Activated CD4-positive, CD25-positive, alpha-beta regulatory T cell (primary cell): ENCODE data around the gene RBM33.

Experiments used
- DNase-seq, 4 experiments: peaks; one replicate each; lab custom pipeline; 2025; lab: John Stamatoyannopoulos, UW

The RBM33 gene

DNA sequence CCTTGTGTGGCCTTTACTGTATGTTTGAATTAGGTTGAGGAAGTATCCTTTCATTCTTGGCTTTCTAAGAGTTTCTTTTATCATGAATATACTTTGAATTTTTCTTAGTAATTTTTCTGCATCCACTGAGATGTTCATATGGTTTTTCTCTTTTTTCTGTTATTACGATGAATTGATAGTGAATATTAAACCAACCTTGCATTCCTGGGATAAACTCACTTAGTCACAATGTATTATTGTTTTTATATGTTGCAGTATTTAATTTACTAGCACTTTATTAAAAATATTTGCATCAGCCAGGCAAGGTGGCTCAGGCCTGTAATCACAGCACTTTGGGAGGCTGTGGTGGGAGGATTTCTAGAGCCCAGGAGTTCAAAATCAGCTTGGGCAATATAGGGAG, 15.3 kb upstream of the RBM33 start:
- no peak for DNase-seq

DNA sequence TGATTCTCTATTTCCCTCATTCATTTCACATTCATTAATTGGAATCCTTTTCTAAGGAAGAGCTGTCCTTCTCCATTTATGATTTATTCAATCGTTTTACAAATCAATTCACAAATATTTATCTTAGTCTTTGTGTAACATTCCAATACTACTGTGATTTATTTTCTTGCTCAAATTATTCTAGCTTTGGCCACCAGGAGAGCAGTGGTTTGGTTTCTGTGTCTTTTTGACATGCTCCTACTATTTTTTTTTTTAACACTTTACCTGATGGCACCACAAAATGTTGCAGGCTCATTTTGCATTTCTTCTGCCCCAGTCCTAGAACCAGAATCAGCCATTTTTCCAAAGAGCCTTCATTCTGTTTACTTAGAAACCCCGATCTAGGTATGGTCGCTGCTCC, 13.3 kb upstream of the RBM33 start:
- DNase-seq = no peak

DNA sequence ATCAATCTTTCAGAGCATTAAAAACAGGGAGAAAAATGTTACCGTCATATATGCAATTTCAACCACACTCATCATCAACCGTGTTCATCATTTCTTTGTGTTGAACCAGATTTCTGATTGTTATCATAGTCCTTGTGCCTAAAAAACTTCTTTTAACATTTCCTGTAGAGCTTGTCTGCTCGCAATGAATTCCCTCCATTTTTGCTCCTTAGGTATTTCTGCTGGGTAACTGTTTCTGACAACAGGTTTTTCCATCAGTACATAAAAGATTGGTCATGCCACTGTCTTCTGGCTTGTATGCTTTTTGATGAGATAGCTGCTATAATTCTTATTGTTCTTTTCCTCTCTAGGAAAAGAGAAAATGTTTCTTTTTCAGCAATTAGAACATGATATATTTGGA, 8.6 kb upstream of the RBM33 start:
- no peak for DNase-seq

DNA sequence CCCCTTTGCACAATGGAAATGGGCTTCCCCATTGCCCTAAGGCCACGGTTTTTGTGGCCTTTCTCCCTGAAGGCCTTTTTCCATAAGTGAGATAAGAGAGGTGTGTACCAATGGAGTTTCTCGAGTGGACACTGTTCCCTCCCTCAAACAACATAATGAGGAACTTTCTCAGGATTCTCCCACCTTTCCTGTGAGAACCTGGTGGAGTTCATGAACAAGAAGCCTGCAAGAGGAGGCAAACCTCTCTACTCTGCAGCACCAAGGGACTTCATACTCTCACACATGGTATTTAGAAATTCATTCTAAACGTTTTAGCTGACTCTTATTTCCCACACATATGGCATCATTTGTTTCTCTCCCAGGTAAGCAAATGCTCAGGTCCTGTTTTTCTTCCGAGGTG, 7.3 kb upstream of the RBM33 start:
- DNase-seq = no peak

DNA sequence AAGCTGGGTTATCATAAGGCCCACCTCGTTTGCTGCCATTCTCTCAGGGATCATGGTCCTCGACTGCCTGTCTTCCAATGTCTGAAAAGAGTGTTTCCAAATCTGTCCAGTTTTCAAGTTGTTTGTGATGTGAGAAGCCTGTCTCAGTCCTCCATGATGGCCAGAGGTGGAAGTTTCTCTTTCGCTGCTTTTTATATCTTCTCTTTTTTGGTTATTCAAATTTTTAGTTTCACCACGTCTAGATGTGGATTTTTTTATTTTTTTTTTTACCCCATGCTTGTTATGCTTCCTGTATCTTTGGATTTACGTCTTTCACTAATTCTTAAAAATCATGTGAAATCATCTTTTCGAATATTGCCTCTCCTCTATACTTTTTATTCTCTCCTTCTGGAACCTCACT, 6.1 kb upstream of the RBM33 start:
- no peak for DNase-seq

GRCh38 chr7:155639958-155640520, 4.4 kb upstream of the RBM33 start:
- DNase-seq = no peak

DNA sequence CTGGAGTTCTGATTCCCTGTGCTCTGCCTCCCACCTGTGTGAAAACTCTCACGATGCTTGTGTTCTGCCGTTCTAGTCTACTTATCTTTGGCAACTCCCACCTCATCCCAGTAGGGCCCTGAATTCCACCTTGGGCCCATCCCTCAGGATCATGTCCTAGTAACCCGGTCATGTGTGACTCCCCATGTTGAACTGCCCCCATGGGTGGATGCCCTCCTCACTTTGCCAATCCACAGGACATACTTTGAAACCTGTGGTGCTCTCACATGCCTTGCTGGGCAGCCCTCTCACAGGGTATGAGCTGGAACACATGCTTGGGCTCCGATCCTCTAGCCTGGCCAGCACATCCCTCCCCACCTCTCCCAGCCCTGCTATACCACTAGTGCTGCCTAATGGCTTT, 3.8 kb upstream of the RBM33 start:
- no peak for DNase-seq

DNA sequence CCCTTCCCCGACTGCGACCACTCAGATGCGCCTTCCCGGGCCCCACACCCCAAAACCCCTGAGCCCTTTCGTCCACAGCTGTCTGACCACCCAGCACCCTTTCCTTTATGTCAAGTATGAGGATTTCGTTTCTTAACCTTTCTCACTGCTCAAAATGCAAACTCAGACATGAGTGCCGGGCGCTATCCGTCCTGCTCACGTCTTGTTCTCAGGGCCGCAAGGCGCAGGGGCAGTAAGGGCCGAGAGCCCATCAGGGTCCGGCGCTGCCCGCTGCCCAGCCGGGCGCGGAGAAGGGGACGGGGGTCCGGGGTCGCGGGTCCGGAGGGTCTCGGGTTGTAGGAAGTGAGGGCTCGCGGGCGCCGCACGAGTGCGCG, 670 bp upstream of the RBM33 start:
- DNase-seq = no peak

- DNase-seq = peak; percentile 10 to 53 (median 34)
These were observed 579 bp downstream of the RBM33 start for GRCh38 chr7:155644971-155645509.

DNA sequence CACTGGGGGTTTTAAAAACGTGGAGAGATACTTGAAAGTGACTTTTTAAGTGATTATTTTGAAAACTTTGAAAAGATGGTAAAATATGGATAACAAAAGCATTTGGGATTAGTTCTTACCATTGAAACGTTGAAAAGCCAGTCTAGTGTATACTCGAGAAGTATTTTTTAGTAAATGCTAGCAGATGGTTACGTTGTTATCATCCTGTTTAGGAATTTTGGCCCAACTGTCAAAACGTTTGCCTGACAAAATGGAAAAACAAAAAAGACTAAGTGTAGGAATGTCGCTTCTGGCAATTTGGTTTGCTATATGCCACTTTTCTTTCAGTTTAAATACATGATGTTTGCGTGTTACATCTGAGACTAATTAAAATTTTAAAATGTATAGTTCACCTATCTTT, 1.2 kb downstream of the RBM33 start:
- no peak for DNase-seq

DNA sequence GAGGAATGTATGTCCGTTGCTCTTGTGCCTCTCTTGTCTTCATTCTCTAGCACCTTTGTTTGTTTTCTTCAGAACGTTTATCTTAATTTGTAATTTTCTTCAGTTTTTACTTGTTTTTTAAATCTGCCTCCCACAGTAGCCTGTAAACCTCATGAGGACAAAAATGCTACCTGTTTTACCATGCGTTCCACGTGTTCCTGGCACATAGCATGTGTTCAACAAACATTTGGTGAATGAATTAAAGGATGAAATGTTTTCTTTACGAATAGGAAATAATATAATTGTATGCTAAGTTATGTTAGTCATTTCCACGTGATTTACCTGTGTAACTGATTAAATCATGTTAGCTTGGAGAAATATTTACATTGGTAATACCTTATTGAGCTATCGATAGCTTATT, 2.2 kb downstream of the RBM33 start:
- no peak for DNase-seq

- no peak for DNase-seq
These were observed 2.8 kb downstream of the RBM33 start for GRCh38 chr7:155647302-155647701.

GRCh38 chr7:155647734-155648133, 3.3 kb downstream of the RBM33 start:
- no peak for DNase-seq

- DNase-seq = no peak
These were observed 4.4 kb downstream of the RBM33 start for GRCh38 chr7:155648752-155649339.

GRCh38 chr7:155649588-155649987, 5.1 kb downstream of the RBM33 start:
- DNase-seq = no peak

DNA sequence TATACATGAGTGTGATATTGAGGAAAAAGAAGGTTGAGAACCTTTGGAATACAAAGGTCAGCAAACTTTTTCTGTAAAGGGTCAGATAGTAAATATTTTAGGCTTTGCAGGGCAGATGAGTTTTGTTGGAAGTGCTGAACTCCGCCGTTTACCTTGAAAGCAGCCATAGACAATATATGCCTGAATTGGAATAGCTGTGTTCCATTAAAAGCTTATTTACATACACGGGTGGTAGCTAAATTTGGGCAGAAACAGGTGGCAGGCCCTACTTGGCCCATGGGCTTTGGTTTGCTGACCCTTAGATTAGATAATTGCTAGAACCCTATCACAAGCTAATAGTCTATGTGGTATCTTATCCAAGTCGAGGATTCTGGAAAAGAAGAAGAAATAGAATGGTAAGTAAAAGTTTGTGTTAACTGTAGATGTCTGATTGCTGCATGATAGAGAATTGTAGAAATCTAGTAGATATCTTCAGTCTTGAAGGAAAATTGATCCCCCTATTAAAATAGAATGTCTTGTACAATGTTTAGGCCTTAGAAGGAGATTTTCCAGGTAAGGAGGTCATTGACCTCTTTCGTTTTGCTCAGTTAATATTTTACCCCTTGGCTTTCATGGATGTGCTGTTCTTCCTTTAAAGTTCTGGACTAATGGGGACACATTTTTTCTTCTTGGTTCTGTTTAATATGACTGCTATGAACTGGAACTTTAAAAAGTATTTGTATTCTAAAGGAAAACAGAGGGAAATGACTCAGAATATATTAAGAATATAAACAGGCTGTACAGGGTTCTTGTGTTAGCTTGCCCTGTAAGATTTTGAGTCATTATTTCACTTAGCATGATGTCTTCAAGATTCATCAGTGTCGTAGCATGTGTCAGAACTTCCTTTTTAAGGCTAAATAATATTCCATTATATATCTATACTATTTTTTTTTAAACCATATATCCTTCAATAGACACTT, 8.0 kb downstream of the RBM33 start:
- no peak for DNase-seq

GRCh38 chr7:155653803-155654202, 9.3 kb downstream of the RBM33 start:
- DNase-seq = no peak

- no peak for DNase-seq
These were observed 12.4 kb downstream of the RBM33 start for GRCh38 chr7:155656891-155657290.

DNA sequence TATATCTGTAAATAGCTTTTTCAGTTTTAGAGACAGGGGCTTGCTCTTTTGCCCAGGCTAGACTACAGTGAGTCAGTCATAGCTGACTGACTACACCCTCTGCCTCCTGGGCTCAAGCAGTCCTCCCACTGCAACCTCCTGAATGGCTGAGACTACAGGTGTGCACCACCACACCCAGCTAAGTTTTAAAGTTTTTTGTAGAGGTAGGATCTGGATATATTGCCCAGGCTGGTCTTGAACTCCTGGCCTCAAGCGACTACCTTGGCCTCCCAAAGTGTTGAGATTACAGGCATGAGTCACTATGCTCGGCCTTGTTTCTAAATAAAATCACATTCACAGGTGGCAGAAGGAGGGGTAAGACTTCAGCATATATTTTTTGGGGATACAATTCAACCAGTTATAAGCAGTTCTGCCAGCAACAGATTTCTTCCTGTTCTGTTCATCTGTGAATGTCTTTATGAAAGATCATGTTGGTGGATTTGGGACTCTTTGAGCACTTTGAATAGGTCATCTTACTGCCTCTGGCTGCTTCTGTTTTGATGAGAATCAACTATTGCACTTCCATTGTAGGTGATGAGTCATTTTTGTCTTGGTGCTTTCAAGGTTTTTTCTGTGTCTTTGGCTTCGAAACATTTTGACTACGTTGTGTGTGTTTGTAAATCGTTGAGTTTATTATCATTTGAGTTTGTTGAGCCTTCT, 15.7 kb downstream of the RBM33 start:
- no peak for DNase-seq

DNA sequence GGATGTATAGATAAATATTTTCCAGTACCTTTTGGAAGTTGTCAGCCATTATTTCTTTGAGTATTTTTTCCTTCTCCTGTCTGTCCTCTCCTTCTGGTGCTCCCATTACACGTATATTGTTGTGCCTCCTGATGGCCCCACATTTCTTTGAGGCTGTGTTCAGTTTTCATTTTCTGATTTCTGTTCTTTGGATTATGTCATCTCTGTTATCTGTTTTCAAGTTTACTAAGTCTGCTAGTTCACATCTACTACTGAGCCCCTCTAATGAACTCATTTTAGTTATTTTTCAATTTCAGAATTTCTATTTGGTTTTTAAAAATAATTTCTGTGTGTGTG, 16.3 kb downstream of the RBM33 start:
- DNase-seq = no peak

GRCh38 chr7:155662343-155663043, 18.0 kb downstream of the RBM33 start:
- DNase-seq = no peak

GRCh38 chr7:155663937-155664336, 19.5 kb downstream of the RBM33 start:
- DNase-seq = no peak
